GM12874 (cell line): ENCODE data around the gene SYNE2.
A peak's percentile ranks its signal among the peaks of the same experiment; 100 is the strongest.

Experiments
- TF ChIP-seq, protein P1 (sequence below): IDR thresholded peaks from 2 replicates; pipeline ENCODE4 v1.5.1; 2011; ENCODE audit warnings: low read depth, mild to moderate bottlenecking, control low read depth, low read length, moderate library complexity; ENCODE audit not compliant: insufficient read depth

SYNE2 gene, protein sequence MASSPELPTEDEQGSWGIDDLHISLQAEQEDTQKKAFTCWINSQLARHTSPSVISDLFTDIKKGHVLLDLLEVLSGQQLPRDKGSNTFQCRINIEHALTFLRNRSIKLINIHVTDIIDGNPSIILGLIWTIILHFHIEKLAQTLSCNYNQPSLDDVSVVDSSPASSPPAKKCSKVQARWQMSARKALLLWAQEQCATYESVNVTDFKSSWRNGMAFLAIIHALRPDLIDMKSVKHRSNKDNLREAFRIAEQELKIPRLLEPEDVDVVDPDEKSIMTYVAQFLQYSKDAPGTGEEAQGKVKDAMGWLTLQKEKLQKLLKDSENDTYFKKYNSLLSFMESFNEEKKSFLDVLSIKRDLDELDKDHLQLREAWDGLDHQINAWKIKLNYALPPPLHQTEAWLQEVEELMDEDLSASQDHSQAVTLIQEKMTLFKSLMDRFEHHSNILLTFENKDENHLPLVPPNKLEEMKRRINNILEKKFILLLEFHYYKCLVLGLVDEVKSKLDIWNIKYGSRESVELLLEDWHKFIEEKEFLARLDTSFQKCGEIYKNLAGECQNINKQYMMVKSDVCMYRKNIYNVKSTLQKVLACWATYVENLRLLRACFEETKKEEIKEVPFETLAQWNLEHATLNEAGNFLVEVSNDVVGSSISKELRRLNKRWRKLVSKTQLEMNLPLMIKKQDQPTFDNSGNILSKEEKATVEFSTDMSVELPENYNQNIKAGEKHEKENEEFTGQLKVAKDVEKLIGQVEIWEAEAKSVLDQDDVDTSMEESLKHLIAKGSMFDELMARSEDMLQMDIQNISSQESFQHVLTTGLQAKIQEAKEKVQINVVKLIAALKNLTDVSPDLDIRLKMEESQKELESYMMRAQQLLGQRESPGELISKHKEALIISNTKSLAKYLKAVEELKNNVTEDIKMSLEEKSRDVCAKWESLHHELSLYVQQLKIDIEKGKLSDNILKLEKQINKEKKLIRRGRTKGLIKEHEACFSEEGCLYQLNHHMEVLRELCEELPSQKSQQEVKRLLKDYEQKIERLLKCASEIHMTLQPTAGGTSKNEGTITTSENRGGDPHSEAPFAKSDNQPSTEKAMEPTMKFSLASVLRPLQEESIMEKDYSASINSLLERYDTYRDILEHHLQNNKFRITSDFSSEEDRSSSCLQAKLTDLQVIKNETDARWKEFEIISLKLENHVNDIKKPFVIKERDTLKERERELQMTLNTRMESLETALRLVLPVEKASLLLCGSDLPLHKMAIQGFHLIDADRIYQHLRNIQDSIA (N-terminal part only)

DNA sequence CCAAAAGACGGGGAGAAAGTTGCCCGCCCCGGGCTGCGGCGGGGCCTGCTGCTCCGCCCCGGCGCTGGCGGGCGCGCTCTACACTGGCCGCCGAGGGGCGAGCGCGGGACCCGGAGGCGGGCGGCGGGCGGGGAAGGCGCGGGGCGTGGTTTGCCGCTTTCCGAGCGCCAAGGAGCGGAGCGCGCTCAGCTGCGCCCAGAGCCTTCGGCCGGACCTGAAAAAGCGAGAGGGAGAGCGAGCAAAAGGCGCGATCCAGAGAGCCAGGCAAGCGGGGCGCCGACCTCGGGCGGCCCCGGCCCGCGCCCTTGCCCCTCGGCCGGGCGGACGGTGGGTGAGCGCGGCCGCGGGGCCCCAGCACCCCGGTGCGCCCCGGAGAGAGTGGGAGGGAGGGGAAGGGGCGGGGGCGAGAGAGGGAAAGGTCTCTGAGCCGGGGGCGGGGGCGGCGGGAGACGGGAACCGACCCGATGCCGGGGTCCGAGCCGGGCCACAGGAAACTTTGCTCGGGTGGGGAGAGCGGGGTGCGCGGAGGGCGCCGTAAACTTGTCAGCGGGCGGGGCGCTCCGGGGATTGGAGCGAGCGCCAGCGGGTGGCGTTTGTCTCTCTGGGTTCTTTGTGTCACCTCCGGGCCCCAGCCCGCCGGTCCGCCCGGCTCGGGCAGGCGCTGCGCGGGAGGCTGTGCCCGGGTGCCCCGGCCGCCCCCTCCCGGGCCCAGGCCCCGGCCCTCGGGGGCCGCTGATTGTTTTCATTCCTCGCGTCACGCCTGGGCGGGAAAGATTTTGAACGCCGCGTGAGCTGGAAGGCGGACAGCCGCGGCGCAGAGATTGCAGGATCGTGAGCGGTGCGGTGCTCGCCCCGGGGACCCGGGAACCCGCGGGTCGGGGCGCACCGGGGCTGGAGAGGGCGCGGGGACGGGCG, at the start of gene SYNE2:
SYNE2 (plus strand) TSS at position 188 of the 915 bp plus-strand sequence. CDS start 56,145 bp downstream, outside the sequence.
- TF ChIP-seq, protein P1, sequence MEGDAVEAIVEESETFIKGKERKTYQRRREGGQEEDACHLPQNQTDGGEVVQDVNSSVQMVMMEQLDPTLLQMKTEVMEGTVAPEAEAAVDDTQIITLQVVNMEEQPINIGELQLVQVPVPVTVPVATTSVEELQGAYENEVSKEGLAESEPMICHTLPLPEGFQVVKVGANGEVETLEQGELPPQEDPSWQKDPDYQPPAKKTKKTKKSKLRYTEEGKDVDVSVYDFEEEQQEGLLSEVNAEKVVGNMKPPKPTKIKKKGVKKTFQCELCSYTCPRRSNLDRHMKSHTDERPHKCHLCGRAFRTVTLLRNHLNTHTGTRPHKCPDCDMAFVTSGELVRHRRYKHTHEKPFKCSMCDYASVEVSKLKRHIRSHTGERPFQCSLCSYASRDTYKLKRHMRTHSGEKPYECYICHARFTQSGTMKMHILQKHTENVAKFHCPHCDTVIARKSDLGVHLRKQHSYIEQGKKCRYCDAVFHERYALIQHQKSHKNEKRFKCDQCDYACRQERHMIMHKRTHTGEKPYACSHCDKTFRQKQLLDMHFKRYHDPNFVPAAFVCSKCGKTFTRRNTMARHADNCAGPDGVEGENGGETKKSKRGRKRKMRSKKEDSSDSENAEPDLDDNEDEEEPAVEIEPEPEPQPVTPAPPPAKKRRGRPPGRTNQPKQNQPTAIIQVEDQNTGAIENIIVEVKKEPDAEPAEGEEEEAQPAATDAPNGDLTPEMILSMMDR, result 0 out of 2 replicates have a peak, but pooled peaks have one; percentile 13

DNA sequence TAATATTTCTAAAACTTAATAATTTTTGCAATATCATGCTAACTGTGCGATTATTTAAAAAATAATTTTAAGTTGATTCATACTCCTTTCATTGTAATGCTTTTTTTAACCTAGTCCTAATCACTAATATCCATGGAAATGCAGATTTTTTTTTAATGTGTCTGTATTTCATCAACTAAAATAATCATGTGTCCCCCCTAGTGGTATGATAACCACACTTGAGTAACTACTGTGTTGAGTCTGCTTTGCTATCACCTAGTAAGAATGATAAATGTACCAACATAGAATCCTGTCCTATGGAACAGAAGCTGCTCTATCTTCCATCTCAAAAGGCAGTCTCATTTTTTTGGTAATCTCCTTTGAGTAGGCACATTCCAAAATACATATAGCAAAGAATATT, 19.1 kb upstream of the SYNE2 start:
- TF ChIP-seq, protein P1, result no peak

DNA sequence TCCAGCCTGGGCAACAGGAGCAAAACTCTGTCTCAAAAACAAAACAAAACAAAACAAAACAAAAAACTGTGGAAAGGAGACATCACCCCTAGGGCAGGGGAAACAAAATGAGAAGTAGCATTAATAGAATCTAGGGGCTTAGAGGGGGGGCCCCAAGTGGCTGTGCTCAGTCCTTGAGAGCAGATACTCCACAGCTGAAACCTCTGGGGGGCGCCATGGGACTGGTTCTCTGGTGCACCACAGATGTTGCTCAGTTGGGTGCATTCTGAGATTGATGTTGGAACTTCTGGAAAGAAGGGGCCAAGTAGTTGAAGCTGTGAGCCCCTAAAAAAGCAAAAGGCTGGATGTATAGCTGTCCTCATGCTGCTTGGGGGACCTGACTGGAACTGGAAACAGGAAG, 11.8 kb upstream of the SYNE2 start:
- TF ChIP-seq, protein P1, result 0 out of 2 replicates have a peak, but pooled peaks have one; percentile 3

DNA sequence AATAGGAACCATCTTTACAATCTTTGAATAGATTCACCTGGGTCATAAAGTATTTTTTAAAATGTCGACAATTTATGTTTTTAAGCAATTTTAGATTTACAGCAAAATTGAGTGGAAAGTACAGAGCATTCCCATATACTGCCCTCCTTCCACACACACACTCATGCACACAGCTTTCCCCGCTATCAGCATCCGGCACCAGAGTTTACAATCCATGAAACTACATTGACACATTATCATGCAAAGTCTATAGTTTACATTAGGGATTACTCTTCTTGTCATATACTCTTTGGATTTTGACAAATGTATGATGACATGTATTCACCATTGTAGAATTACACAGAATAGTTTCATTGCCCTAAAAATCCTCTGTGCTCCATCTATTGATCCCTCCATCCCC, 9.0 kb upstream of the SYNE2 start:
- TF ChIP-seq, protein P1, result no peak

DNA sequence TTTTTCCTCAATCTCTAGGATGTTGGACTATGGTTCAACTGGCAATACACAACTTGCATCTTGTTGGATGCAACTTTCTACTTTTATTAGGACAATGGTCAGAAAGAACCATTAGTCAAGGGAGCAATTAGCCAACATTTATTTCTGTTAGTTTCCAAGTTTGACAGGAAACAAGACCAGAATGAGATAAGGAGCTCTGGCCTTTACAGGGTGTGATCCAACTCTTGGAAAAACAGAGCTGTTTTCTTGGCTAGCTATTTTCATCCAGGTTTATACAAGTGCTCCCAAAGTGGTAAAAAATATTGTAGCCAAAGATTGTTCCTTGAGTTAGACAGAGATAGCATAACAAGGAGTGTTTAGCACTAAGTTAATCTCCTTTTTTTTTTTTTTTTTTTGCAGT, 3.9 kb upstream of the SYNE2 start:
- TF ChIP-seq, protein P1, result no peak

DNA sequence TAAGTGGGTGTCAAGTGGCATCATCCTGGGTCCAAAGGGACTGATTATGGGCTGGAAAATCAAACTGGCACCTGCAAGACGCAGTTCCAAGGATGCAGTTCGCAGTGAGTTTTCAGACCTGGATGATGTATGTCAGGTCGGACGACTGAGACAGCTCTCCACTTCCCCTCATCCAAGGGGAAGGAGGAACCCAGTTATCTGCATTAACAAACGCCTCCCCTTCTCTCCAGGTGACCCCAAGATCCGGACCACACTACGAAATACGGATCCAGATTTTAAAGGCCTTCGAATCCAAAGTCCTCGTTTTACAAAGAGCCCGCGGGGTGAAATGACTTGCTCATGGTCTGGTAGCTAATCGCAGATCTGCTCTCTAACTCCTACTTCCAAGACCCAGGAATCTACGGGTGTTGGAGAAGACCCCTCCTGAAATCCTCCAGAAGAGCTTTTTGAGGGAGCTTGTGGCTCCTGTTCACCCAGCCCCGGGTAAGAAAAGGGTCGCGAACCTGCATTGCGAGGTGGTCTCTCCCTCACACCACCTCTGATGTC, 460 bp upstream of the SYNE2 start:
- TF ChIP-seq, protein P1, result no peak
